ENCODE data around the gene LIFR.
"Not testable (repeated sequence)": the region's sequence is repeated elsewhere in the genome, so short reads cannot be mapped to it uniquely, and the experiment has no call there.

DNA sequence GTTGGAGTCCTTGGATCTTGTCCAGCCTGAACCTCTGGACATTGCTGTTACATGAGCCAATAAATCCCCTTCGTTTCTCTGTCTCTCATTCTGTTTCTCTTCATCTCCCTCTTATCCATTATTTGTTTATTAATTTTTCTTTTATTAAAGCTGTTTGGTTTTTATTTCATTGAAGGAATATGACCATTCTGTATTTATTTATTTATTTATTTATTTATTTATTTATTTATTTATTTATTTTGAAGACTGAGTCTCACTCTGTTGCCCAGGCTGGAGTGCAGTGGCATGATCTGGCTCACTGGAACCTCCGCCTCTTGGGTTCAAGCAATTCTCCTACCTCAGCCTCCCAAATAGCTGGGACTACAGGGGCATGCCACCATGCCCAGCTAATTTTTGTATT is 10.9 kb upstream of the LIFR start:
- TF ChIP-seq, protein P1, sequence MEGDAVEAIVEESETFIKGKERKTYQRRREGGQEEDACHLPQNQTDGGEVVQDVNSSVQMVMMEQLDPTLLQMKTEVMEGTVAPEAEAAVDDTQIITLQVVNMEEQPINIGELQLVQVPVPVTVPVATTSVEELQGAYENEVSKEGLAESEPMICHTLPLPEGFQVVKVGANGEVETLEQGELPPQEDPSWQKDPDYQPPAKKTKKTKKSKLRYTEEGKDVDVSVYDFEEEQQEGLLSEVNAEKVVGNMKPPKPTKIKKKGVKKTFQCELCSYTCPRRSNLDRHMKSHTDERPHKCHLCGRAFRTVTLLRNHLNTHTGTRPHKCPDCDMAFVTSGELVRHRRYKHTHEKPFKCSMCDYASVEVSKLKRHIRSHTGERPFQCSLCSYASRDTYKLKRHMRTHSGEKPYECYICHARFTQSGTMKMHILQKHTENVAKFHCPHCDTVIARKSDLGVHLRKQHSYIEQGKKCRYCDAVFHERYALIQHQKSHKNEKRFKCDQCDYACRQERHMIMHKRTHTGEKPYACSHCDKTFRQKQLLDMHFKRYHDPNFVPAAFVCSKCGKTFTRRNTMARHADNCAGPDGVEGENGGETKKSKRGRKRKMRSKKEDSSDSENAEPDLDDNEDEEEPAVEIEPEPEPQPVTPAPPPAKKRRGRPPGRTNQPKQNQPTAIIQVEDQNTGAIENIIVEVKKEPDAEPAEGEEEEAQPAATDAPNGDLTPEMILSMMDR (conservative IDR thresholded peaks at IDR 0.05; ENCODE audit: low read depth, low read length), result not testable (repeated sequence)
- not testable (repeated sequence) for TF ChIP-seq EZH2phosphoT487 (IDR thresholded peaks at IDR 0.05; ENCODE audit: borderline replicate concordance, low read length)

Measured in PC-3 (cell line).